ENCODE results near the gene TMEM26.
"Not testable (repeated sequence)": the region's sequence is repeated elsewhere in the genome, so short reads cannot be mapped to it uniquely, and the experiment has no call there.

TMEM26 gene

GRCh38 chr10:61398366-61399129 is 54.6 kb downstream of the TMEM26 start:
- no peak for DNase-seq

- DNase-seq, result no peak
Observed at GRCh38 chr10:61397175-61397986, 55.8 kb downstream of the TMEM26 start.

- no peak for DNase-seq
Observed at GRCh38 chr10:61391281-61391680, 61.9 kb downstream of the TMEM26 start.

GRCh38 chr10:61390851-61391250 is 62.3 kb downstream of the TMEM26 start:
- no peak for DNase-seq

GRCh38 chr10:61389887-61390286 is 63.3 kb downstream of the TMEM26 start:
- no peak for DNase-seq

- DNase-seq, result not testable (repeated sequence)
Observed at GRCh38 chr10:61388986-61389385, 64.2 kb downstream of the TMEM26 start.

GRCh38 chr10:61385231-61386001 is 67.8 kb downstream of the TMEM26 start:
- DNase-seq, result no peak

- not testable (repeated sequence) for DNase-seq
Observed at GRCh38 chr10:61381153-61381552, 72.0 kb downstream of the TMEM26 start.

- no peak for DNase-seq
Observed at GRCh38 chr10:61378865-61379264, 74.3 kb downstream of the TMEM26 start.

- DNase-seq, result no peak
Observed at GRCh38 chr10:61376908-61377368, 76.2 kb downstream of the TMEM26 start.

GRCh38 chr10:61376377-61376776 is 76.8 kb downstream of the TMEM26 start:
- no peak for DNase-seq

- DNase-seq, result no peak
Observed at GRCh38 chr10:61366365-61366764, 86.8 kb downstream of the TMEM26 start.

- no peak for DNase-seq
Observed at GRCh38 chr10:61364619-61365018, 88.6 kb downstream of the TMEM26 start.

GRCh38 chr10:61363006-61363405 is 90.2 kb downstream of the TMEM26 start:
- no peak for DNase-seq

- DNase-seq, result no peak
Observed at GRCh38 chr10:61359452-61359851, 93.7 kb downstream of the TMEM26 start.

GRCh38 chr10:61357687-61358086 is 95.5 kb downstream of the TMEM26 start:
- no peak for DNase-seq

Measured in NCI-H510A treated with DMSO at 0.1 percent for 48 hours (cell line).